NCI-H748 (cell line): ENCODE results near the gene AIPL1.
A peak's percentile ranks its signal among the peaks of the same experiment; 100 is the strongest.

Source experiments
- DNase-seq: peaks from one replicate; lab custom pipeline; 2025; ENCODE audit not compliant: unreplicated experiment; lab: John Stamatoyannopoulos, UW

AIPL1 gene

DNA sequence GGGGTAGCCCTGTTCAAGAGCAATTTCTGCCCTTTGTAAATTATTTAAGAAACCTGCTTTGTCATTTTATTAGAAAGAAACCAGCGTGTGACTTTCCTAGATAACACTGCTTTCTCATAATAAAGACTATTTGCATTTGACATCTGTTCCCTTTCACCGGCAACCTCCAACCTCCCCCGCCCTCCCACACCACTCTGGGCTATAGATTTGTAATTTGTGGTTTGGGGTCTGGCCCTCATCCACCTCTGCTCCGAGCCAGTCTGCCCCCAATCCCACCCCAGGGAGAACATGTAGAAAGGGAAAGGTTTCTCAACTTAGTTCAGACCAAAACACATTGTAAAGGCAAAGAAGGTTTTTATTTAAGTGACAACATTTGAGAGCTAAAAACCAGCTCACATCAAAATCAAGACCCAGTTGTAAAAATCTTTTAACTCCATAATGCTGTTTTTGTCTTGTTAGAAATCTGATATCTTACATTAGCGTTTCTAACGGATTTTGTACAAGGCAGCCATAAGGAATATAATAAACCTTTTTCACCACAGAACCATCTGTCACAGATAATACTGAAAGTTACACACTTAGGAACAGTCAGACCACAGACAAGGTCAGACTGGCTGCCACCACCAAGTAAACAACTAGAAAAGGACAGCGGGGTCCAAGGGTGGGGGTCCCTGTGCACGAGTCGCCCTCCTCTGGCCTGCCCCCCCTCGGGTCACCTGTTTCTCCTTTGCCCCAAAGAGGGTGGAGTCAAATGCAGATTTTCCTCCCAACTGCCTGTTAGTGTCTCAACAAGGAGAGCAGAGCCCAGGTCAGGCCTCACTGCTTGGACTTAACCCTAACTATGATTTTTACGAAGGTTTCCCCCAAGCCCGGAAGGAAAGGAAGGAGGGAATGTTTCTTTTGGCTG lies 16.3 kb upstream of the AIPL1 start:
- DNase-seq = no peak

DNA sequence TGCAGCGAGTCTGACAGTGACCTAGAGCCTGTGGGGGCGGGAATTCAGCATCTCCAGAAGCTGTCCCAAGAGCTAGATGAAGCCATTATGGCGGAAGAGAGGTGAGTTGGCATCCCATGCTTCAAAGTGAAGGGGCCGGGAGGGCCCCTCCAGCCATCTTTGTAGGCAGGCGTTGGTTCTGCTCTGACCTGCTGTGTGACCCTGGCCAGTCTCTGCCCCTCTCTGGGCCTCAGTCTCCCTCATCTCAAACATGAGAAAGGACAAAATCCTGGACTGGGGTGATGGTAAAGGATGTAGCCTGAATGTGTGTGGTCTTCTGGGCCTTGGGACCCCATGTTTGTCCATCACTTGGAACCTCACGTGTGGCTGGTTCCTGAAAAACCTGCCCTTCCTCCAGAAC lies 14.4 kb upstream of the AIPL1 start:
- DNase-seq = no peak

GRCh38 chr17:6448473-6448872 lies 13.6 kb upstream of the AIPL1 start:
- DNase-seq = no peak

DNA sequence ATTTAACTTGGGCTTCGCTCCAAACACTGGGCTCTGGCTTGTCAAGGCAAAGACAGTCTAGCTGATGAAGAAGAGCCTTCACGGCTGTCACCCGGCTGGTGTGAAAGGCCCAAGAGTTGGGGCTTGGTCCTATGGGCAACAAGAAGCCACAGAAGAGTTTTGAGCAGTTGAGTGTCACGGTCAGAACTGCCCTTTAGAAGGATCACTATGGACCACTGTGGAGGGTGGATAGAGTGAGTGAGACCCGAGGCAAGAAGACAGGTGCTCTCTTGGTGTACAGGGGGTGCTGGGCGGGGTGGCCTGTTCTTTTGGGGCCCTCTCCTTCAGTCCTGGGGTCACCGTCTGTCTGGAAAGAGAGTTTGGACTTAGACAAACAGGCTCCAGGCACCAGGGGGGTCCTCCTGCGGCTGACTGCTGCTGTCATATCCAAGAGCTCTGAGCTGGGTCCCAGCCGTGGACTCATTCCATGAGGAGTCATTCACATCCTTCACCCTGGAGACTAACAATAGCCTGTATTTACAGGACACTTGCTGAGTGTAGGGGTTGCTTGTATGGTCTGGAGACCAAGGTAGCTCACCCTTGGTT lies 11.7 kb upstream of the AIPL1 start:
- DNase-seq = no peak

- no peak for DNase-seq
These were observed 9.8 kb upstream of the AIPL1 start for GRCh38 chr17:6444571-6445335.

GRCh38 chr17:6443692-6444570 lies 9.0 kb upstream of the AIPL1 start, which contains the start of gene PIMREG:
Gene PIMREG, plus strand, starts transcription at chr17:6444455. Its CDS starts 656 bp downstream, at chr17:6445111.
- DNase-seq = peak; percentile 99

GRCh38 chr17:6442775-6443174 lies 7.9 kb upstream of the AIPL1 start:
- DNase-seq = no peak

DNA sequence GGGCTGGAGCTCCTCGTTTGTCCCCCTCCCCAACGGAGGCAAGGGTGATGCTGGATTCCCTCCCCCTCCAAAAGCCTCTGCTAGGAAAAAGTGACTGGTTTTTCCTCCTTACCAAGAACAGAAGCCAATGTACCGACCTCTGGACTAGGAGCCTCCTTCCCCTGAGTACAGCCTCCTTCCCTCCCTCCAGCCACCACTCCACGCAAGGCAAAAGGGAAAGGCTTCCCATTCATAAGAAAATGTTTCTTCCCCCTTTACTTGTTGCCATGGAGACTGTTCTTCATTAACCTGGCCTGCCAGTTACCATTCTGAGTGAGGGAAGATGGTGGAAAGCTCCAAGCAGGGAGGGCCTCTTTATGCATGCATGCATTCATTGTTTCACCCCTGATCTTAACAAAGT lies 5.0 kb upstream of the AIPL1 start:
- peak; percentile 33 for DNase-seq

- no peak for DNase-seq
These were observed 3.0 kb upstream of the AIPL1 start for GRCh38 chr17:6437956-6438355.

- peak; percentile 91 for DNase-seq
These were observed 2.5 kb upstream of the AIPL1 start for GRCh38 chr17:6437466-6437865.

- peak; percentile 81 for DNase-seq
These were observed 1.0 kb upstream of the AIPL1 start for GRCh38 chr17:6435968-6436367.

GRCh38 chr17:6430769-6431168 lies 4.2 kb downstream of the AIPL1 start:
- DNase-seq = no peak

DNA sequence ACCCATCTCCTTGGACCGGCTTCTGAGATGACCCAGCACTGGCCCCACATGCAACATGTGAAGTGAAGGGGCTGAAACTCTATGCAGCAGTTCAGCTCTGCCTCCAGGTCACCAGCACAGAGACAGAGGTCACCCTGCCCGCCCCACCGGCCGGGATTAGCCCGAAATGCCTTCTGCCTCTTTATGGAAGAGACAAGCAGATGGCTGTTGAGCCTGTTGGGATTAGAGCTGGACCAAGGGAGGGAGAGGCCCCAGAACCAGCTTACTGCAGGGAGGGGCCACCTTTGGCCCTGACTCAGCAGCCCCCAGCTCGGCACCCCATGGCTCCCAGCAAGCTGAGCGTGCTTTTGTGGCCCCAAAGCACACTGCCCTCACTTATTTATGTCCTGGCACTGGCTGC lies 5.7 kb downstream of the AIPL1 start:
- no peak for DNase-seq

DNA sequence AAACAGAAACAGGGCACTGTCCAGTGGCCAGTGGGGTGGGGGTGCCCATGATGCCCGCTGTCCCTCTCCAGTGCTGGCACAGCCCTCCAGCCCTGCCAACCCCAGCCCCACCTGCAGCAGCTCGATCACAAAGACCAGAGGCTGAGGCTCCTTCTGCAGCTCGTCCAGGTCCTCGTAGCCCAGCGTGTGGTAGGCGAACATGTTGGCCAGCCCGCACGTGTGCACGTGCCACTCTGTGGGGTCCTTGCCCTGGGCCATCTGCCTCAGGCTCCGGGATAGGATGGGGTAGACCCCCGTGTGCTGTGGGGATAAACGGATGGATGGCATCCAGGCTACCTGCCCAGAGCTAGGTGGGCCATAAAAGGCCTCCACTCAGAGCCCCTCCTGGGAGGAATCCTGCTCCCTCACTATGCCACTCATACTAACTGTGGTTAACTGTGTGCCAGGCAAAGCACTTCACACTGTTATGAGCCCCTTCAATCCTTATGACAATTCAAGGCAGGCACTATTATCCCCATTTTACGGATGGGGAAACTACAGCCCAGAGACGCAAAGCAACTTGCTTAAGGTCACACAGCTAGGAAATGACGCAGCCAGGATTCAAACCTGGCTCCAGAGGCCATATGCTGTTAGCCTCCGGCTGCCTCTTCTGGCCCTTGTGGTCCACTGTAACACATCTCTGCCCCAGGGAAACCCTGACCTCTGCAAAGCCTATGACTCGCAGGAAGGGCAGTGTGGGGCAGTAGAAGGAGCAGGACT lies 6.5 kb downstream of the AIPL1 start:
- no peak for DNase-seq

GRCh38 chr17:6427279-6427781 lies 7.6 kb downstream of the AIPL1 start:
- no peak for DNase-seq

- no peak for DNase-seq
These were observed 8.4 kb downstream of the AIPL1 start for GRCh38 chr17:6426356-6427101.

DNA sequence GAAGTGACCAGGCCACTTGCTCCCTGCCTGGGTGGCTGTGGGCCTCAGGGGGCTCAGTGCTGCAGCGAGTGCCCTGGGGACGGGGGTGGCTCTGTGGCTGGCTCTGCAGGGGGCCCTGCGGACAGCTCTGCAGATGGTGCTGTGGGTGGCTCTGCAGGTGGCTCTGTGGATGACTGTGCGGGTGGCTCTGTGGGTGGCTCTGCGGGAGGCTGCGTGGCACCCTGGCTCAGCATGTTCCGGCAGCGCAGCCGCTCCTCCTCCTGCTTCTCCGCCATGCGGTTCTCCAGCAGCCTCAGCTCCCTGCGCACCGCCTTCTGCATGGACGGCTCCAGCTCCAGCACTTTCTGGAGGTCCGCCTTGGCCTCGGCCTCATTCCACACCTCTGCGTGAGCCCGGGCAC lies 9.5 kb downstream of the AIPL1 start:
- no peak for DNase-seq

DNA sequence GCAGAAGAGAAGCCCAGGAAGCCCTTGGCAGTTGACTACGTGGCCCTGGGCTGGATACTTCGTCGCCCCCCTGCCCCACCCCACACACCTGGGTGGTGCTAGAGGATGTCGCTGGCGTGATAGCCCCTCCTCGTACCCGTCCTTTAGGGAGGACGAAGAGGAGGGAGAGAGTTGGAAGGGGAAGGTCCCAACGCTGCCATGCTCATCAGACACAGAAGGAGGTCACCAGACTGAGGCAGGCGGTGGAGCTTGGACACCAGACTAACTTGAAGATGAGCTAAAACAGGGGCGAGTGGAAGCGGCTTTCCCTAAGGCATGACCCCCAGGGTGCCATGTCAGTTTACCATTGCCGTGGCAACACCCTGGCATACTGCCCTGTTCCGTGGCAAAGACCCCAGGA lies 11.0 kb downstream of the AIPL1 start:
- no peak for DNase-seq

DNA sequence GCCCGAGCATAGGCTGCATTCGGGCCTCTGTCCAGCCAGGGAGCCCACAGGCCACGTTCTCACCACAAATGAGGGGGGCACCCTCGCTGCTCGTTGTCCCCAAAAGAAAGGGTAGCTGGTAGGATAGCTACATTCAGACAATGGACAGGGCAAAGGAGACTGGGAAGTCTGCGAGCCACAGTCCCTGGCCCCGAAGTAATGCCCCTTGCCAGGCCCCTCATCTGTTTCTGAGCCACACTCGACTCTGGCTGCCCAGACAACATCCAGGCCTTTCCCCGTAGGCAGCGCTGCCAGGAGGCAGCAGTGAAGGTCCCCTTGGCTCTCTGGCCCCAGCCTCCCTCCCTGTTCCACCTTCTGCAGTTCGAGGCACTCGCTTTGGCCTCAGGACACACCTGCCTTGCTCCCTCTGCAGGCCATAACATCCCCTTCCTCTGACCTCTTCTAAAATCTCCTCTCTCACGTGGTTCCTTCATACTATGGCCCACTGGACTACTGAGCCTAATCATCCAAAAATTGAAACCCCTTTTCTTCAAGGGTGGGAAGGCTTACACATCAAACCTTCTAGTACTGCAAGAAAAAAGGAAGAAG lies 12.2 kb downstream of the AIPL1 start:
- DNase-seq = no peak
